Measurements from ENCODE around the gene DNHD1.

GRCh38 chr11:6594142-6594768 is 97.2 kb downstream of the DNHD1 start:
- TF ChIP-seq CTCF (IDR thresholded peaks at IDR 0.05) (no peak), POLR2A (IDR thresholded peaks at IDR 0.05) (no peak)
